Pancreas (tissue), 10 donors: ENCODE measurements around the gene MAML3. TPM values are rescaled to one million over a fixed set of nuclear protein-coding genes. Genes with fewer than 3 reads are reported as not detected.

Experiments used
- ATAC-seq, 4 donors: fragments of 200-7000 bp; cut with Tn5 transposase; one replicate each; pipeline versions ENCODE4 v1.8.0 to v1.9.1; 2020; ENCODE audit warnings: mild to moderate bottlenecking in 4 of 4, moderate library complexity in 4 of 4
- DNase-seq, 6 donors: peaks; one replicate each; pipeline ENCODE4 v3.0.0-alpha.2; 2020
- FAIRE-seq: peaks from 2 replicates; lab custom pipeline; 2012; peaks lifted over from hg19 to GRCh38; lab: Jason Lieb, UNC
- H3K27ac ChIP-seq, 4 donors: fragments of 200-600 bp; sonication (generic); 1 replicate in 3 of 4; 2 replicates in 1 of 4; pipeline versions ENCODE4 v1.5.0 to v1.8.0; 2020
- H3K27me3 ChIP-seq, 4 donors: fragments of 200-600 bp; one replicate each; pipeline ENCODE4 v1.8.0; 2021
- H3K36me3 ChIP-seq, 3 donors: fragments of 200-600 bp; sonication (generic) in 1 of 3; one replicate each; pipeline versions ENCODE4 v1.5.0 to v1.8.0; 2020 to 2021
- H3K4me1 ChIP-seq, 3 donors: fragments of 200-600 bp; one replicate each; pipeline ENCODE4 v1.8.0; 2021
- H3K4me3 ChIP-seq, 4 donors: fragments of 200-600 bp; sonication (generic) in 2 of 4; one replicate each; pipeline versions ENCODE4 v1.5.0 to v1.8.0; 2020 to 2021
- H3K9me3 ChIP-seq, 4 donors: fragments of 200-600 bp; one replicate each; pipeline ENCODE4 v1.8.0; 2021
- CTCF ChIP-seq, 4 donors: fragments of 200-600 bp; sonication (generic) in 3 of 4; IDR thresholded peaks; one replicate each; pipeline versions ENCODE4 v1.5.0 to v1.8.0; 2021; ENCODE audit warnings: antibody characterized with exemption in 4 of 4
- WGBS, 2 donors: extraction: QIAGEN DNeasy Blood & Tissue Kit; methylation state at CpG; one replicate each; pipeline ENCODE4 v1.1.7; 2013; 5-methylcytosine and 5-hydroxymethylcytosine counted together
- intact Hi-C, 3 donors: fragments of 100-400 bp; cut with DNase I; formaldehyde crosslinking; loops; one replicate each; pipeline versions ENCODE4 v1.11.1 to v1.14.2; 2022
- polyA plus RNA-seq, 2 donors: library from polyadenylated mRNA; stranded (reverse); fragments of 200-250 nt; gene quantifications; one replicate each; pipeline ENCODE4 v1.2.3, GENCODE V29; 2013
- total RNA-seq, 6 donors: library from RNA; stranded (reverse); fragmentation: NEBNext Ultra II Directional in 4 of 6; extraction: Animal tissue kit (Norgen Biotek cat#: 25700) in 4 of 6; gene quantifications; one replicate each; pipeline versions ENCODE4 v1.2.1 to v1.2.4, GENCODE V29; 2021 to 2023
- donor health status: healthy with polysubstance abuse.
- donor health status: DM: no; HTN: no; CAD: no; lungs with moderate emphysema.
- donor health status: DM: no; HTN: no; CAD: no.
- donor health status: control.
- donor health status: control.
- donor health status: Bipolar disorder and iron deficiency.
- donor health status: DM: yes; HTN: yes; CAD: no.
- donor health status: DM: no; HTN: no; CAD: no.
- donor health status: DM: no; HTN: no; CAD: no.
- donor health status: DM: yes; HTN: yes; CAD: no.

The MAML3 gene
- total and polyA plus RNA-seq, 8 donors, result 3.8 to 8.9 (median 5.9) TPM

- Histone ChIP-seq H3K36me3 (no peaks in the 10 kb centered on the region), H3K4me1 (no peaks in the 10 kb centered on the region), H3K27me3 (no peaks in the 10 kb centered on the region), H3K9me3 (no peaks in the 10 kb centered on the region), H3K4me3 (no peak overlapping the region), H3K27ac (no peak overlapping the region)
- intact Hi-C loops, result no loop called here
- no peak for TF ChIP-seq CTCF (IDR thresholded peaks at IDR 0.05)
- no peak for DNase-seq
- 88 to 97% methylated on average over 4 of the region's 4 CpGs for WGBS, 2 donors
- no peak for ATAC-seq
- no peak for FAIRE-seq
These were observed 16.3 kb upstream of the MAML3 start for GRCh38 chr4:140170299-140170698.

- Histone ChIP-seq H3K4me1 (no peaks in the 10 kb centered on the region), H3K27me3 (no peaks in the 10 kb centered on the region), H3K4me3 (no peak overlapping the region), H3K27ac (no peak overlapping the region), H3K36me3 (no peaks in the 10 kb centered on the region), H3K9me3 (no peaks in the 10 kb centered on the region)
- DNase-seq (no peak), ATAC-seq (no peak), FAIRE-seq (no peak)
- TF ChIP-seq CTCF (IDR thresholded peaks at IDR 0.05), result no peak
- intact Hi-C loops, result loop anchor here in 1 of 3 donors (10.0 kb wide), 1 partner anchor 66 kb away; no protein-coding TSS in a partner anchor
- WGBS, 2 donors, result 94 to 96% methylated on average over 5 of the region's 5 CpGs
These were observed 15.0 kb upstream of the MAML3 start for GRCh38 chr4:140168936-140169335.

GRCh38 chr4:140168474-140168873 lies 14.5 kb upstream of the MAML3 start:
- intact Hi-C loops, result loop anchor here in 1 of 3 donors (10.0 kb wide), 1 partner anchor 66 kb away; no protein-coding TSS in a partner anchor
- WGBS, 2 donors, result 100% methylated on average over 1 of the region's 1 CpG
- DNase-seq (no peak), FAIRE-seq (no peak), ATAC-seq (no peak)
- no peaks in the 10 kb centered on the region for H3K4me1 ChIP-seq
- no peaks in the 10 kb centered on the region for H3K27me3 ChIP-seq
- no peaks in the 10 kb centered on the region for H3K9me3 ChIP-seq
- TF ChIP-seq CTCF (IDR thresholded peaks at IDR 0.05), result no peak
- no peak overlapping the region for H3K4me3 ChIP-seq
- H3K36me3 ChIP-seq, result no peaks in the 10 kb centered on the region
- no peak overlapping the region for H3K27ac ChIP-seq

GRCh38 chr4:140163029-140163810 lies 9.2 kb upstream of the MAML3 start:
- WGBS, 2 donors, result 68 to 74% methylated on average over 8 of the region's 8 CpGs
- ATAC-seq, result no peak
- H3K27ac ChIP-seq, result no peak overlapping the region
- H3K27me3 ChIP-seq, result no peaks in the 10 kb centered on the region
- DNase-seq, result no peak
- no peaks in the 10 kb centered on the region for H3K36me3 ChIP-seq
- H3K4me3 ChIP-seq, result no peak overlapping the region
- H3K4me1 ChIP-seq, result peaks cover 6 to 11% (median 7%) of the 10 kb centered on the region in 3 donors
- H3K9me3 ChIP-seq, result no peaks in the 10 kb centered on the region
- no peak for FAIRE-seq
- TF ChIP-seq CTCF (IDR thresholded peaks at IDR 0.05), result no peak
- intact Hi-C loops, result loop anchor here in 1 of 3 donors (10.0 kb wide), 1 partner anchor 72 kb away; no protein-coding TSS in a partner anchor

GRCh38 chr4:140162596-140162995 lies 8.6 kb upstream of the MAML3 start:
- H3K36me3 ChIP-seq, result no peaks in the 10 kb centered on the region
- H3K4me3 ChIP-seq, result no peak overlapping the region
- peaks cover 6 to 16% (median 12%) of the 10 kb centered on the region in 3 donors for H3K4me1 ChIP-seq
- no peak overlapping the region for H3K27ac ChIP-seq
- ATAC-seq, result no peak
- no peaks in the 10 kb centered on the region for H3K9me3 ChIP-seq
- no peaks in the 10 kb centered on the region for H3K27me3 ChIP-seq
- TF ChIP-seq CTCF (IDR thresholded peaks at IDR 0.05), result no peak
- no peak for FAIRE-seq
- DNase-seq, result no peak
- WGBS, 2 donors, result 93 to 95% methylated on average over 2 of the region's 2 CpGs
- intact Hi-C loops, result loop anchor here in 1 of 3 donors (10.0 kb wide), 1 partner anchor 72 kb away; no protein-coding TSS in a partner anchor
